VCaP (cell line): ENCODE results near the gene DCDC2C.

ENCODE experiments used
- H3K27ac ChIP-seq: fragments of 450-650 bp; 2 replicates; pipeline ENCODE4 v1.5.1; 2017
- TF ChIP-seq, protein P1 (sequence below): fragments of 450-650 bp; conservative IDR thresholded peaks from 2 replicates; pipeline ENCODE4 v1.5.1; 2017; ENCODE audit warnings: mild to moderate bottlenecking, moderate library complexity

DCDC2C gene

DNA sequence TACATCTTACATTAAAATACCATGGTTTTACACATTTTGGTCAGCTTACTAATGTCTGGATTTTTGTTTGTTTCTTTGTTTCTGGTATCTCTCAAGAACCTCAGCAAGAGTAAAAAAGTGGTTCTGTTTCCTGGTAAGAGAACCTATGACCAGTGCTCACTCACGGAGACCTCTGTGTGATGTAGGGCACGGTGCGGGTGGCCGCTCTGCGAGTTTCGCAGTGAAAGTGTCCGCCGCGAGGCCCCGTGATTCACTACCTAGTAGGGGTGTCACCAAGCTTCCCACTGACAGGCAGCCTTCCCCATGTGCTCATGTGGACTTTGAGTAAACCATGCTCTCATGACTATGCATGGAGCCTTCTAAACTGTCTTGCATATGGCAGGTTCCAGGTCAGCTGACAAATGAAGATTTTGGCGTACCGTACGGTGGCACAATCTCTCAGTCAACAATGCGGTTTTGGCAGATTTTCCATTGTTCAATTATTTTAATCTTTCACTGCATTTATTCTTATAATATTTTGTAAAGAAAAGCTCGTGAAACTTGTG is 137.3 kb downstream of the DCDC2C start:
- TF ChIP-seq, protein P1, sequence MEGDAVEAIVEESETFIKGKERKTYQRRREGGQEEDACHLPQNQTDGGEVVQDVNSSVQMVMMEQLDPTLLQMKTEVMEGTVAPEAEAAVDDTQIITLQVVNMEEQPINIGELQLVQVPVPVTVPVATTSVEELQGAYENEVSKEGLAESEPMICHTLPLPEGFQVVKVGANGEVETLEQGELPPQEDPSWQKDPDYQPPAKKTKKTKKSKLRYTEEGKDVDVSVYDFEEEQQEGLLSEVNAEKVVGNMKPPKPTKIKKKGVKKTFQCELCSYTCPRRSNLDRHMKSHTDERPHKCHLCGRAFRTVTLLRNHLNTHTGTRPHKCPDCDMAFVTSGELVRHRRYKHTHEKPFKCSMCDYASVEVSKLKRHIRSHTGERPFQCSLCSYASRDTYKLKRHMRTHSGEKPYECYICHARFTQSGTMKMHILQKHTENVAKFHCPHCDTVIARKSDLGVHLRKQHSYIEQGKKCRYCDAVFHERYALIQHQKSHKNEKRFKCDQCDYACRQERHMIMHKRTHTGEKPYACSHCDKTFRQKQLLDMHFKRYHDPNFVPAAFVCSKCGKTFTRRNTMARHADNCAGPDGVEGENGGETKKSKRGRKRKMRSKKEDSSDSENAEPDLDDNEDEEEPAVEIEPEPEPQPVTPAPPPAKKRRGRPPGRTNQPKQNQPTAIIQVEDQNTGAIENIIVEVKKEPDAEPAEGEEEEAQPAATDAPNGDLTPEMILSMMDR = no peak
- H3K27ac ChIP-seq = no peak overlapping the region

DNA sequence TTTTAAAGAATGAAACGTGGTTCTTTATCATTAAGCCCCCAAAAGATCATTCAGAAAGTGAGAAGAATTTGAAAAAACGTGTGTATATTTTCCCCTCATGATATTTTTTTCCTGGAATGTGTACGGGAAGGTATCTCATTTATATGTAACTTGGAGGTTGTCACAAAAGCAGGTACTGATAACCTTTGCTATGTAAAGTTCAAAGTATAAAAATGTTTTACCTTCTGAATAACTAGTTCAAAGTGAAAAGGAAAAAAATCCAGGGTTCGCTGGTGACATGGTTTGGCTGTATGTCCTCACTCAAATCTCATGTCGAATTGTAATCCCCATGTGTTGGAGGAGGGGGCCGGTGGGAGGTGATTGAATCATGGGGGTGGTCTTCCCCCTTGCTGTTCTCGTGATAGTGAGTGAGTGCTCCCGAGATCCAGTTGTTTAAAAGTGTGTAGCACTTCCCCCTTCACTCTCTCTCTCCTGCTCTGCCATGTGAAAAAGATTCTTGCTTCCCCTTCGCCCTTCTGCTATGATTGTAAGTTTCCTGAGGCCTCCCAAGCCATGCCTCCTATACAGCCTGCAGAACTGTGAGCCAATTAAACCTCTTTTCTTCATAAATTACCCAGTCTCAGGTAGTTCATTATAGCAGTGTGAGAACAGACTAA is 144.2 kb downstream of the DCDC2C start:
- TF ChIP-seq, protein P1 = no peak
- no peak overlapping the region for H3K27ac ChIP-seq

DNA sequence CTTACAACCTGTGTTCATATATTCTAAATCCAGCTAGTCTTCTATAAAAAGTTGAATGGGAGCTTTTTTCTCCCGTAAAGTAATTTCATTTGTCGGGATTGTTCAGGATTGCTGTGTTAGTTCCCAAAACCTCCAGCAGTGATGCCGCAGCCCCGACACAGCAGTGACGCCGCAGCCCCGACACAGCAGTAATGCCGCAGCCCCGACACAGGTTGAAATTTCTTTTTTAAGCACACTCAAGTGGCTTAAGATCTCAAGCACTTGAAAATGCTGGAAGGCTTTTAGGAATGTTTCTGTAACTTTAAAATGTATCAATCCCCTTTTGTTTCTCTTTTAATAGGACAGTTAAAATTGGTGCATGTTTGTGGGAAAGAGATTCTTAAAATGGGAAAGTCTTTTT is 145.4 kb downstream of the DCDC2C start:
- TF ChIP-seq, protein P1 = no peak
- no peak overlapping the region for H3K27ac ChIP-seq

GRCh38 chr2:3849213-3849612 is 145.8 kb downstream of the DCDC2C start:
- H3K27ac ChIP-seq = no peak overlapping the region
- TF ChIP-seq, protein P1 = no peak

GRCh38 chr2:3857576-3857975 is 154.2 kb downstream of the DCDC2C start:
- TF ChIP-seq, protein P1 = no peak
- no peak overlapping the region for H3K27ac ChIP-seq

DNA sequence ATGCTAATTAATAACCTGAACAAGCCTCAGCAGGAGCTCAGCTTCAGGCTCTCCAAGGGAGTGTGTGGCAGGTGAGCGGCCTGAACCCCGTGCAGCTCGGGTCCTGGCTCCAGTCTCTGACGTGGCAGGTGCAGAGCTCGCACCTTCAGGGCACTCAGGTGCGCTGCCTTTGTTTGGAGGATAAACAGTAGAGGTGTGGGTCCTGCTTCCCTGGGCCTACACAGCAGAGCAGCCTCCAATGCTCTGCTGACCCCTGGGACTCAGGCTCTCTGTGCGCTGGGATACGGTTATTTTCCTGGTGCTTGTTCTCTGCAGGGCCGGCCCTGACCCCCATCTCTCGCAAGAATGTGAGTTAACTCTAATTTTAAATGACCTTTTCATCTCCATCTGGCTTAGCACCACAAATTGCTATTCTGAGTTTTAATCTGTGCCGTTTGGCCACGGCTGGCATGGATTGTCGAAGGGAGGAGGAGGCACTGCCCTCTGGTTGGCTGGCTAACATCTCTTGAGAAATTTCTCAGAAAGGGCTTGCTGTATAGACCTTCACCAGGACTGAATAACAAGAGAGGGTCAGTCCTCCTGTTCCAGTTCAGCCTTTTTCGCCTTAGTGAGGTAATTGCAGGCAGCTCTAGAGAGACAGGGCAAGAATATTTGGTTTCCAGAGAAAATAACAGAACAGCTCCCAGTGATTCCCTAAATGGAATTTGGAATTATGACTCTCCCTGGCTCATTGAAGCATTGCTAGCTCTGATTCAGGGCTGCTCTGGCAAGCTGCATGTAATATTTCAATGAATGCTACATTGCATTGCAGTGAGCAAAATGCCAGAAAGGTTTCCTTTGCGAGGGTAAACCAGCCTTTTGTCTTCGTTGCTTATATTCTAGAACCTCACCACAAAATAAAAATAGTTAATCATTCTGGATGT is 161.8 kb downstream of the DCDC2C start:
- TF ChIP-seq, protein P1 = no peak
- no peak overlapping the region for H3K27ac ChIP-seq

DNA sequence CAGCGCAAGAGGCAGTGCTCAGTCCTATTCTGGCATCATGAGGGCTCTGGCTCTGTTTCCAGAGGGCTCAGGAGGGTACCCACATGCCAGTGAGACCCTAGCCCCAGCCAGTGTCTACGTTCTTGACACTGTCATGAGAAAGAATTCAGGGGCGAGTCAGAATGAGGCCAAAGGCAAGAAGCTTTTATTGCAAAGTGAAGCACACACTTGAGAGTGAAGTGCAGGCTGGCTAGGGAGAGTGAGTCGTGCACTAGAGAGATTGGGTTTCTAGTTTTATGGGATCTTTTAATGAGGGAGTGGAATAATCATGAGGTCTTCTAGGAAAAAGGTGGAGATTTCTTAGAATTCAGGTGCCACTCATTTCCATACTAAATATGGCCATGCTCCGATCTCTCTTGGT is 164.1 kb downstream of the DCDC2C start:
- TF ChIP-seq, protein P1 = no peak
- H3K27ac ChIP-seq = no peak overlapping the region
